B cell (primary cell): ENCODE results near the gene SHROOM2. TPM values are rescaled to one million over a fixed set of nuclear protein-coding genes. Genes with fewer than 3 reads are reported as not detected.

Experiments used
- ATAC-seq: fragments of 200-7000 bp; cut with Tn5 transposase; one replicate; pipeline ENCODE4 v1.10.0; 2021; ENCODE audit warnings: low read depth, mild to moderate bottlenecking, moderate number of reproducible peaks, moderate library complexity
- CTCF ChIA-PET: fragments of 350-600 bp; sonication (Branson Sonifier 250); formaldehyde crosslinking; loops from one replicate; lab custom pipeline; 2021; ENCODE audit warnings: antibody characterized with exemption, inconsistent platforms; lab: Charles Lee
- POLR2A ChIA-PET: fragments of 350-600 bp; sonication (Branson Sonifier 250); formaldehyde crosslinking; loops from one replicate; lab custom pipeline; 2021; ENCODE audit warnings: antibody characterized with exemption; lab: Charles Lee
- DNase-seq: peaks from one replicate; pipeline ENCODE4 v3.0.0; 2013
- H2AFZ ChIP-seq: 2 replicates; pipeline ENCODE4 v1.6.1; 2012; ENCODE audit warnings: mild to moderate bottlenecking, low read depth, low read length; ENCODE audit not compliant: insufficient read depth, poor library complexity, severe bottlenecking
- H3K27ac ChIP-seq, 2 donors: 1 replicate in 1 of 2; 2 replicates in 1 of 2; pipeline ENCODE4 v1.5.1; 2012 to 2013; ENCODE audit warnings: low read length in 2 of 2, mild to moderate bottlenecking in 2 of 2, moderate library complexity in 1 of 2
- H3K27me3 ChIP-seq, 4 experiments: fragments of 200-600 bp in 1 of 4; sonication (generic) in 1 of 4; replicated peaks in 1 of 4; 1 replicate in 2 of 4; 2 replicates in 2 of 4; pipeline versions ENCODE4 v1.6.1 to v1.7.0; 2013 to 2016; ENCODE audit warnings: low read length in 3 of 4, mild to moderate bottlenecking in 2 of 4, mixed read lengths in 1 of 4, moderate library complexity in 1 of 4; ENCODE audit not compliant: insufficient read depth in 4 of 4, control insufficient read depth in 3 of 4; ENCODE audit errors: control extremely low read depth in 1 of 4
- H3K36me3 ChIP-seq, 2 experiments: replicated peaks in 1 of 2; 1 replicate in 1 of 2; 2 replicates in 1 of 2; pipeline versions ENCODE4 v1.6.1 to v1.7.1; 2013; ENCODE audit warnings: low read length in 1 of 2; ENCODE audit not compliant: insufficient read depth in 2 of 2, control insufficient read depth in 1 of 2; ENCODE audit errors: control extremely low read depth in 1 of 2, extremely low read depth in 1 of 2
- H3K4me1 ChIP-seq, 2 donors: fragments of 200-600 bp in 1 of 2; sonication (generic) in 1 of 2; 1 replicate in 1 of 2; 2 replicates in 1 of 2; pipeline versions ENCODE4 v1.5.1 to v1.6.1; 2013 to 2017; ENCODE audit warnings: low read length in 2 of 2; ENCODE audit not compliant: control insufficient read depth in 2 of 2, insufficient read depth in 2 of 2
- H3K4me2 ChIP-seq: replicated peaks from 2 replicates; pipeline ENCODE3; 2012; ENCODE audit warnings: mild to moderate bottlenecking, low read depth, low read length; ENCODE audit not compliant: poor library complexity, severe bottlenecking
- H3K4me3 ChIP-seq, 5 experiments: fragments of 200-600 bp in 1 of 5; sonication (generic) in 1 of 5; 1 replicate in 3 of 5; 2 replicates in 2 of 5; pipeline versions ENCODE4 v1.5.1 to v1.7.0; 2011 to 2016; ENCODE audit warnings: low read length in 4 of 5, mild to moderate bottlenecking in 4 of 5, low read depth in 2 of 5, control low read depth in 1 of 5, moderate library complexity in 1 of 5; ENCODE audit not compliant: insufficient read depth in 1 of 5; ENCODE audit errors: control extremely low read depth in 1 of 5, extremely low read depth in 1 of 5
- H3K79me2 ChIP-seq: fragments of 200-600 bp; sonication (generic); one replicate; pipeline ENCODE4 v1.6.0; 2016; ENCODE audit warnings: low read length; ENCODE audit not compliant: control insufficient read depth, insufficient read depth
- H3K9ac ChIP-seq: fragments of 200-600 bp; sonication (generic); 2 replicates; pipeline ENCODE4 v1.6.1; 2017; ENCODE audit warnings: mild to moderate bottlenecking, low read length, moderate library complexity
- H3K9me3 ChIP-seq, 3 donors: one replicate each; pipeline versions ENCODE4 v1.6.1 to v1.7.1; 2013; ENCODE audit warnings: low read length in 2 of 3; ENCODE audit not compliant: control insufficient read depth in 2 of 3, insufficient read depth in 1 of 3; ENCODE audit errors: control extremely low read depth in 1 of 3
- H4K20me1 ChIP-seq: 2 replicates; pipeline ENCODE4 v1.6.0; 2012; ENCODE audit warnings: mild to moderate bottlenecking, low read length; ENCODE audit not compliant: insufficient read depth, control insufficient read depth, poor library complexity, severe bottlenecking
- H3K27ac Mint-ChIP-seq: one replicate; pipeline ENCODE4 v1.8.0; 2021; ENCODE audit warnings: mixed read lengths
- H3K27me3 Mint-ChIP-seq: one replicate; pipeline ENCODE4 v1.8.0; 2021; ENCODE audit warnings: mixed read lengths
- H3K4me1 Mint-ChIP-seq: one replicate; pipeline ENCODE4 v1.8.0; 2021; ENCODE audit warnings: mixed read lengths
- H3K4me3 Mint-ChIP-seq: one replicate; pipeline ENCODE4 v1.8.0; 2021; ENCODE audit warnings: mixed read lengths
- H3K9me3 Mint-ChIP-seq: one replicate; pipeline ENCODE4 v1.8.0; 2022; ENCODE audit warnings: mixed read lengths; ENCODE audit not compliant: insufficient read depth
- CTCF ChIP-seq: fragments of 200-600 bp; IDR thresholded peaks from one replicate; pipeline ENCODE4 v1.8.0; 2022; ENCODE audit warnings: antibody characterized with exemption, mild to moderate bottlenecking
- EZH2 ChIP-seq: IDR thresholded peaks from 2 replicates; pipeline ENCODE4 v1.6.1; 2012; ENCODE audit warnings: borderline replicate concordance, low read depth, mild to moderate bottlenecking, moderate library complexity, low read length; ENCODE audit not compliant: insufficient read depth, poor library complexity, severe bottlenecking
- WGBS: methylation state at CpG from one replicate; pipeline ENCODE4 v1.1.5; 2013; ENCODE audit warnings: missing lambda C conversion rate; ENCODE audit not compliant: insufficient coverage; 5-methylcytosine and 5-hydroxymethylcytosine counted together
- intact Hi-C: fragments of 100-400 bp; cut with micrococcal nuclease; formaldehyde crosslinking; loops from one replicate; pipeline ENCODE4 v1.10.0; 2022
- polyA plus RNA-seq: library from polyadenylated mRNA; depleted of rRNA; stranded (reverse); fragments of >200 nt; gene quantifications from 2 replicates; pipeline ENCODE4 v1.2.3, GENCODE V29; 2012
- total RNA-seq, 2 donors: library from RNA; stranded (reverse); fragments of 120-200 nt in 1 of 2; gene quantifications; 1 replicate in 1 of 2; 2 replicates in 1 of 2; pipeline versions ENCODE4 v1.2.3 to v1.2.4, GENCODE V29; 2013 to 2022

SHROOM2 gene
- total and polyA plus RNA-seq, 2 donors (not counting 1 experiment from before 2014, with no cell fraction given): not detected

DNA sequence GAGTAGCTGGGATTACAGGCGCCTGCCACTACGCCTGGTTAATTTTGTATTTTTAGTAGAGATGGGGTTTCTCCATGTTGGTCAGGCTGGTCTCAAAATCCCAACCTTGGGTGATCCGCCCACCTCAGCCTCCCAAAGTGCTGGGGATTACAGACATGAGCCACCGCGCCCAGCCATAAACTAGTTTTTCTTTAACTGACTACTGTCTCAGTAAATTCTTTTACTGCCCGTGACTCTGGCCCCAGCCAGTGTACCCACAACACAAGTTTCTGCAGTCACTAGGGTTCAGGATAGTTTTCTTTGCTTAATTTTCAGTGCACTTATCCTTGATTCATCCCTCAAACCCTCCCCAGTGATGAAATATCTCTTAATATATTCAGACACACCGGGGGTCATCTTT lies 8.3 kb downstream of the SHROOM2 start:
- H3K4me3 Mint-ChIP-seq: no peak overlapping the region
- CTCF ChIA-PET: no interaction called here
- no peak for ATAC-seq

More for the DNA sequence above, 8.3 kb downstream of the SHROOM2 start:
- no peaks in the 10 kb centered on the region for H3K36me3 ChIP-seq
- no peak for TF ChIP-seq EZH2
- TF ChIP-seq CTCF: no peak
- Mint-ChIP-seq H3K4me1 (no peaks in the 10 kb centered on the region), H3K27ac (no peak overlapping the region), H3K9me3 (peaks cover 7% of the 10 kb centered on the region), H3K27me3 (peaks cover 1% of the 10 kb centered on the region)
- intact Hi-C loops: no loop called here
- DNase-seq: no peak
- H3K4me3 ChIP-seq: no peak overlapping the region
- H3K79me2 ChIP-seq: no peaks in the 10 kb centered on the region
- no peak overlapping the region for H3K9ac ChIP-seq
- POLR2A ChIA-PET: no interaction called here
- no peaks in the 10 kb centered on the region for H3K4me1 ChIP-seq
- H2AFZ ChIP-seq: no peak overlapping the region
- no peaks in the 10 kb centered on the region for H4K20me1 ChIP-seq
- no peaks in the 10 kb centered on the region for H3K27me3 ChIP-seq
- no CpG with 5 or more reads among the region's 7 CpGs for WGBS
- no peak overlapping the region for H3K4me2 ChIP-seq
- no peaks in the 10 kb centered on the region for H3K9me3 ChIP-seq
- no peak overlapping the region for H3K27ac ChIP-seq
